ENCODE results near the gene ASB16.
"Not testable (repeated sequence)": the region's sequence is repeated elsewhere in the genome, so short reads cannot be mapped to it uniquely, and the experiment has no call there.

Gene ASB16

DNA sequence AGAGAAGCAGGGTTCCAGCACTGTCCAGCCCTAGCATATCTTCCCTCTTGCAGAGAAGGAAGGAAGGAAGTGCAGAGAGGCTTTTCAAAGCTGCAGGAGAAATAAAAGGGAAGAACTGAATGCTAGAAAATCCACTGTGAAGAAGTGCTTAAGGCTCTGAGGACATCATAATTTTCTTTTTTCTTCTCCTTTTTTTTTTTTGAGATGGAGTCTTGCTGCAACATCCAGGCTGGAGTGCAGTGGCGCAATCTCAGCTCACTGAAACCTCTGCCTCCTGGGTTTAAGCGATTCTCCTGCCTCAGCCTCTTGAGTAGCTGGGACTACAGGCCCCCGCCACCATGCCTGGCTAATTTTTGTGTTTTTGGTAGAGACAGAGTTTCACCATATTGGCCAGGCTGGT is 21.4 kb upstream of the ASB16 start:
- DNase-seq: not testable (repeated sequence)

- no peak for DNase-seq
These were observed 20.7 kb upstream of the ASB16 start for GRCh38 chr17:44149750-44150329.

- DNase-seq: peak; percentile 6
These were observed 17.6 kb upstream of the ASB16 start for GRCh38 chr17:44152875-44153274.

DNA sequence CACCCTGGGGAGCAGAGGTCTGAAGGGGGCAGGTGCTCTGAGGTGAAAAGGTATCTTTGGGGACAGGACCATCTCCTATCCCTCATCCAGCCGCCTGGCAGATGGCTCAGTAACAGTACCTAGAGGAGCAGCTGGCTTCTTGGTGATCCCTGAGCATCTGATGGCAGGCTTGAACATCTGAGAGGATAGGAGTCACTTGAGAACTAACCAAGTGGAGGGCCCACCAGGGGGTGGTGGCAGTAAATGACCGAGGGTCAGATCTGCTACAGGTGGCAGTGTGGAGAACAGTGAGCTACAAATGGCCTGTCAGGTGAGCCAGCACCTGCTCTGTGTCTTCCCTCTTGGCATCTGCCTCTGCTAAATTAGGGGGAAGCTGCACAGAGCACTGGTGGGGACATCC is 15.0 kb upstream of the ASB16 start:
- DNase-seq: no peak

GRCh38 chr17:44159519-44160210 is 10.8 kb upstream of the ASB16 start:
- DNase-seq: no peak

- DNase-seq: no peak
These were observed 6.0 kb upstream of the ASB16 start for GRCh38 chr17:44164476-44164875.

DNA sequence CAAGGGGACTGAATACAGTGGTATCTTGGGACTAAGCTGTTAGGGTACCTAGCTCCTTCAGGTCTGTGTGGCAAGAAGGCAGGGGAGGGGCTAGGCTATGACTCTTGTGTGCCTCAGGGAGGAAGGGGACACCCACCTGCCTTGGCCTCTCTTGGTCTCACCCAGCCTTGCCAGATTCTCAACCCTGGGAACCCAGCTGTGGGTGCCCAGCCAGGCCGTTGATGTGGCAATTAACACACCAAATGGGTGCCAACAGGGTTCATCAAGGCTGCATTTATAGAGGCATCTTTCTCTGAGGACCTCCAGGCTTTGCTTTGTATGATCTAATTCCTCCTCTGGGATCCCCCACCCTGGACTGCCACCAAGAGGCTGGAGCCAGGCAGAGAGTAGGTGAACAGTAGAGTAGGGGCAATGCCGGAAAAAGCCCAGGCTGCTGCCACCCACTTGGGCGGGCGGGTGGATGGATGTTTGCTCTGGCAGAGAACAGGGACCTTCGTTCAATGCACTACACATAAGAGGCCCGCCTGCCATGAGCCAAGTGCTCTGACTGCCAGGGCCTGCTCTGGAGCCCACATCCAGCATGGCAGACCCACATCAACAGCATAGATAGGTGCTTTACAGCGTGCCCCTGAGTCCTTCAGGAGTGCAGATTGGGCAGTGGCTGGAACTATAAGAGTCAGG is 3.2 kb upstream of the ASB16 start:
- no peak for DNase-seq

- DNase-seq: no peak
These were observed 387 bp upstream of the ASB16 start for GRCh38 chr17:44170135-44170498.

GRCh38 chr17:44171931-44172455 is 1.5 kb downstream of the ASB16 start:
- DNase-seq: no peak

- DNase-seq: no peak
These were observed 3.9 kb downstream of the ASB16 start for GRCh38 chr17:44174427-44174826.

DNA sequence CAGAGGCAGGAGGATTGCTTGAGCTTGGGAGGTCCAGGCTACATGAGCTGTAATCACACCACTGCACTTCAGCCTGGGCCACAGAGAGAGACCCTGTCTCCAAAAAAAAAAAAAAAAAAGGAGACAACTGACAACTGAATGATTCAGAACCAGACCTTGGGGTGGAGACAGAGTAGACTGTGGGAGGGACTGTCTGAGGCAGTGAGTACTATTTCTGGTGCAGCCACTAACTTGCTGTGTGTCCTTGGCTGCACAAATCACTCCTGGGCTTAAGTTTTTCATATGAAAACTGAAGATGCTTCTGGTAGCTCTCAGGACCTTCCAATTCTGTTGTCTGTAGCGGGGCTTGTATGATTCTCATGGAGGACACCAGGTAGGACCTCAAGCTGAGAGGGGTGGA is 5.8 kb downstream of the ASB16 start:
- DNase-seq: no peak

DNA sequence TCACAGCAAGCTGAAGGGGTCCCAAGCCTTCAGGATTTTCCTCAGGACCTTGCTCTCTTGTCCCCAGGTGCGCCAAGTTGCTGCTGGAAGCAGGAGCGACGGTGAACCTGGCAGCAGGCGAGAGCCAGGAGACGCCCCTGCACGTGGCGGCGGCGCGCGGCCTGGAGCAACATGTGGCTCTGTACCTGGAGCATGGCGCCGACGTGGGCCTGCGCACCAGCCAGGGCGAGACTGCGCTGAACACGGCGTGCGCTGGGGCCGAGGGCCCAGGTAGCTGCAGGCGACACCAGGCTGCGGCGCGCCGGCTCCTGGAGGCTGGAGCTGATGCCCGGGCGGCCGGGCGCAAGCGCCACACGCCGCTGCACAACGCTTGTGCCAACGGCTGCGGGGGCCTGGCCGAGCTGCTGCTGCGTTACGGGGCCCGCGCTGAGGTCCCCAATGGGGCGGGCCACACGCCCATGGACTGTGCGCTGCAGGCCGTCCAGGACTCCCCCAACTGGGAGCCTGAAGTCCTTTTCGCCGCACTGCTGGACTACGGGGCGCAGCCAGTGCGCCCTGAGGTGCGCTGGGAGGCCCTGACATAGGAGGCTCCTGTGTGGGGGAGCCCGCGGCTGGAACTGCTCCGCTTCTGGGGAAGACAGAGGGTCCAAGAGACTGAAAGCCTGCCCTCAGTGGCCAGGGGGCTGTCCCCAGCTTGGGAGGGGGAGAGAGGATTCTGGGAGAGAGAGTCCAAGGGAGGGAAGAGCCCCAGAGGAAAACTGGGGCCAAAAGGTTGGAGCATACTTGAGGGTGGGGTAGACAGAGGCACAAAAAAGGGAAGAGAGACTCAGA is 6.4 kb downstream of the ASB16 start:
- DNase-seq: no peak

DNA sequence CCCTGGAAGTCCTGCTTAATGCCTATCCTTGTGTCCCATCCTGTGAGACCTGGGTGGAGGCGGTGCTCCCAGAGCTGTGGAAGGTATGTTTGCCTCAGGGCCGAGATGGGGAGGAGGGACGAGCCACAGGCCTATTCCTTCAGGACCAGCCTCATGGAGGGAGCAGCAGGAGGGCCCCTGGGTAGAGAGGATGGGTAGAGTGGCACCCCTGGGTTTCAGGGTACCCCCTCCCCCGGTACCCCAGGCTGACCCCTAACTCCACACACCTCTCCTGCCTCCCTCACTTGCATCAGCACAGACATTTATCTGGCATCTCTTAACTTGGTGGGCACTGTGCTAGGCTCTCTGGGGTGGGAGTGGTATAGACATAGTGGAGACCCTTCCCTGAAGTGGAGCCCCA is 7.1 kb downstream of the ASB16 start:
- DNase-seq: no peak

DNA sequence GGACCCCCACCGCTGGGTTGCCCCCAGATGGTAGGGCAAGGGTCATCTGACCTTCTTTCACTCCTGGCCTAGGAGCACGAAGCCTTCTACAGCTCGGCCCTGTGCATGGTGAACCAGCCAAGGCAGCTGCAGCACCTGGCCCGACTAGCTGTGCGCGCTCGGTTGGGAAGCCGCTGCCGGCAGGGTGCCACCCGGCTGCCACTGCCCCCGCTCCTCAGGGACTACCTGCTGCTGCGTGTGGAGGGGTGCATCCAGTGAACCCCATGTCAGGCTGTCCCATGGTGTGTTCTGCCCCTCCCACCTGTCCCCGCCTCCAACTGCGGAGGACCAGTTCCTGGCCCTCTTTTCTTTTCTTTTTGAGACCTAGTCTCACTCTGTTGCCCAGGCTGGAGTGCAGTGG is 7.6 kb downstream of the ASB16 start:
- no peak for DNase-seq

DNA sequence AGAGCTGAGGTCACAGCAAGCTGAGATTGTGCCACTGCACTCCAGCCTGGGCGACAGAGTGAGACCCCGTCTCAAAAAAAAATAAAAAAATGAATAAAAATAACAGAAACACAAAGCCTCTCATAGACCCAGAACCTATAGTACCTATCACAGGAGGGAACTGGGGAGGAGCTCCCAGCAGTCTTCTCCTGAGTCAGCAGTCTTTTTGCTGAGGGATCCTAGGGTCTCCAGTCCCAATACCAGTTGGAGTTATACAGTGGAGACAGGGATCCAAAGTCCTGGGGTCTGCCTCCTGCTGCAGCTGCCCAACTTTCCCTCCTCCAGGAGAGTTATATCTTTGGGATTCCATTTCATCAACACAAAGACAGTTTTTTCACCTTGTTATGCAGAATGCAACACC is 12.5 kb downstream of the ASB16 start:
- DNase-seq: no peak

DNA sequence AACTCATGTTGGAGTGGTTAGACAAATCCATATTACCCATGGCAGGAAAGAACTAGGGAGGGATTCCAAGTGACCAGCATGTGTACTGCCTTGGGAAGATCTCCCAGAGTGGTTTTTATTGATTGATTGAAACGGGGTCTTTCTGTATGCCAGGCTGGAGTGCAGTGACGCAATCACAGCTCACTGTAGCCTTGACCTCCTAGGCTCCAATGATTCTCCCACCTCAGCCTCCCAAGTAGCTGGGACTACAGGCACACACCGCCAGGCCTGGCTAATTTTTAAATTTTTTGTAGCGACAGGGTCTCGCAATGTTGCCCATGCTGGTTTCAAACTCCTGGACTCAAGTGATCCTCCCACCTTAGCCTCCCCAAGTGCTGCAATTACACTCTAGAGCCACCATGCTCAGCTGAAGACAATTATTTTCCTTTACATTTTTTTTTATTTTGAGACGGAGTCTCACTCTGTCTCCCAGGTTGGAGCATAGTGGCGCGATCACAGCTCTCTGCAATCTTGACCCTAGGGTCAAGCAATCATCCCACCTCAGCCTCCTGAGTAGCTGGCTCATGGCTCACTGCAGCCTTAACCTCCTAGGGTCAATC is 13.8 kb downstream of the ASB16 start:
- no peak for DNase-seq

- peak; percentile 99 for DNase-seq
These were observed 16.0 kb downstream of the ASB16 start, which contains the start of gene TMUB2 for GRCh38 chr17:44186307-44187130. TSS of gene TMUB2 (plus strand) at chr17:44186972. CDS start at chr17:44187709, 737 bp downstream.

DNA sequence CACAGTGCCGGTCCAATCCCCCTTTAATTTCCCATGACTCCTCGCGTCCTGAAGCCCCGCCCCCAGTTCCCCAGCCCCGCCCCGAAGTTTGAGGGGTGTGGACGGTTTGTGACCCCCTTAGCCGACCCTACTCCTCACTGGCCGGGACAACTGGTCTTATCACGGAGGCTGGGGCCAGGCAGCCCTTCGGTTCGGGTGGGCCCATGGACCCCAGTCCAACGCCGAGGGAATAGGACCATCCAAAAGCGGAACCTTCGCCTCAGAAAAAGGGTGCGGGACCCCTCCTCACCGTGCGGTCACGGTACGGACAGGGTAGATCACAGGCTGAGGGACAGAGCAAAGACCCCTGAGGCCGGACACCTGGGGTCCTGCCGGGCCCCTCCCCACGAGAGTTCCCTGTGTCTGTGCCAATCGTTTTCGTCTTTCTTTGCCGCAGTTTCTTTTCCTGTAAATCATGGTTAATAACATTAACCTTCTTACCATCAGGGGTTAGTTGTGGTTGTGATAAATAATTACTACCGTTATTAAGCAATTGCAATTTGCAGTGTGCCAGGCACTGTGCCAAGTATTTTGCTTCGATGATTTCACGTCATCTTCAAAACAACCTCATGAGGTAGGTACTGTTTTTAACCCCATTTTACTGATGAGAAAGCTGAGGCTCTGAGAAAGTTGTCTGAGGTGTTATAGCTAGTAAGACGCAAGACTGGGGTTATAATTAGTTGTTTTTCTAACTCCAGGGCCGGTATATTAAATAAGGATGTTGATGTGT is 16.8 kb downstream of the ASB16 start:
- DNase-seq: no peak

DNA sequence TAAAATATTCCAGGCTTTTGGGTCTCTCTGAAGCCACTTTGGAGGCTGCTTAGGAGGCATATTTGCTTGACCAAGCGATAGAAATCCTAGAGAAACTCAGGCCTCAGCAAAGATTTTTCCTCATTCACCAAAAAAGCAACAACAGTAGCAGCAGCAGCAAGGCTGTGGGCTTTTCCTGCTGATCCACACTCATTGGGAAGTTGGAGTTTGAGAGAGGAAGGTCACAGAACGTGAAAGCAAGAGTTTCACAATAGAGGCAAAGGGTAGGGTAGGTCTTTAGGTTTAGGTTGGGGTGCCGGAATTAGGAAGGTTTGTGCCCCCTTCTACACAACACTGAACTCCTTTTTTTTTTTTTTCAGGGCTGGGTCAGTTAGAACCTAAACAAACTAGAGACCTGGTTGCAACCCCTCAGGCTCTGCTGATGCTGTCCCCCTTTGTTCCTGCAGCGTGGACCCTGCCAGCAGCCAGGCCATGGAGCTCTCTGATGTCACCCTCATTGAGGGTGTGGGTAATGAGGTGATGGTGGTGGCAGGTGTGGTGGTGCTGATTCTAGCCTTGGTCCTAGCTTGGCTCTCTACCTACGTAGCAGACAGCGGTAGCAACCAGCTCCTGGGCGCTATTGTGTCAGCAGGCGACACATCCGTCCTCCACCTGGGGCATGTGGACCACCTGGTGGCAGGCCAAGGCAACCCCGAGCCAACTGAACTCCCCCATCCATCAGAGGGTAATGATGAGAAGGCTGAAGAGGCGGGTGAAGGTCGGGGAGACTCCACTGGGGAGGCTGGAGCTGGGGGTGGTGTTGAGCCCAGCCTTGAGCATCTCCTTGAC is 18.3 kb downstream of the ASB16 start:
- no peak for DNase-seq

GRCh38 chr17:44190481-44190880 is 20.0 kb downstream of the ASB16 start:
- DNase-seq: no peak

Measured in DMS153 (cell line).